ENCODE measurements around the gene MACROD2. TPM values are rescaled to one million over a fixed set of nuclear protein-coding genes. Genes with fewer than 3 reads are reported as not detected.

MACROD2 gene
- total RNA-seq, 4 donors from 2014 or later: 1.8 to 4.8 (median 2.9) TPM

- Histone ChIP-seq H3K9me3 (no peaks in the 10 kb centered on the region), H3K4me1 (no peaks in the 10 kb centered on the region), H3K27ac (no peak overlapping the region), H3K4me3 (no peak overlapping the region), H3K36me3 (no peaks in the 10 kb centered on the region), H3K27me3 (no peaks in the 10 kb centered on the region)
- no peak for DNase-seq
- WGBS, 2 donors: 88 to 91% methylated on average over 3 of the region's 3 CpGs
- intact Hi-C loops (cut with DNase I): no loop called here
- TF ChIP-seq POLR2A (IDR thresholded peaks at IDR 0.05) (no peak), CTCF (IDR thresholded peaks at IDR 0.05) (no peak)
These were observed 728.3 kb downstream of the MACROD2 start for GRCh38 chr20:14723614-14724013.

DNA sequence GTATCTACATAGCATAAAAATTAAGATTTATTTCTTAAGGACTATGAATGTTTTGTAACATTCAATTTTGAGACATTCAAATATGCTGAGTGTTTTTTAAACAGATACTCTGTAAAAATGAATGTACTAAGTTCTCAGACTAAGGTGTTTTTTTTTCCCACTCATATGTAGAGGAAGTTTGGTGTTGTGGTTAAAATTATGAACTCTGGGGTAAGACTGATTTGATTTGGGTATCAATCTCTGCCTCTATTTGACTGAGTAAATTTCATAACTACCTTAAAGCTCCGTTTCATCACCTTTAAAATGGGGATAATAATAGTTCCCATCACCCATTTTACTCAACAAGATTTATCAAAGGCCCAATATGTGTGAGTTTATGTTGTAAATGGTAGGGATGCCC, 728.7 kb downstream of the MACROD2 start:
- no peak overlapping the region for H3K4me3 ChIP-seq
- no peaks in the 10 kb centered on the region for H3K4me1 ChIP-seq
- WGBS, 2 donors: 71 to 82% methylated on average over 1 of the region's 1 CpG
- no peak for DNase-seq
- H3K36me3 ChIP-seq: no peaks in the 10 kb centered on the region
- no peaks in the 10 kb centered on the region for H3K27me3 ChIP-seq
- H3K9me3 ChIP-seq: no peaks in the 10 kb centered on the region
- no peak overlapping the region for H3K27ac ChIP-seq
- TF ChIP-seq POLR2A (IDR thresholded peaks at IDR 0.05): no peak
- TF ChIP-seq CTCF (IDR thresholded peaks at IDR 0.05): no peak
- intact Hi-C loops (cut with DNase I): no loop called here

DNA sequence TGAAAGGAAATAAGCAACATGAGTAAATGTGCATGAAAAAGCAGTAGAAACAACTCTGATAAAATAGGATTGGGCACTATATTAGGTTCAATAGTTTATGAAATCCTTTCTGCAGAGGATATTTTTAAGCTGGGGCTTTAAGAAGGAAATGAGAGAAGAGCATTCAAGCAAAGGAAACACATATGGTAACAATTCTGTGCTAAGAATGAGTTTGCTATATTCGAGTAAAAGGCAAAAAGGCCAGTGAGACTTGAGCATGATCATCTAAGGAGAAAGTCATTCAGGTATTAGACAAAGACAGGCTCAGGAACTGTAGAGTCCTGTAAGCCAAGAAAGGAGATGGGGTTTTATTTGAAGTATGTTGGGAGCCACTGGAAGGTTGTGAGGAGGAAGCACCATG, 729.2 kb downstream of the MACROD2 start:
- Histone ChIP-seq H3K27ac (no peak overlapping the region), H3K9me3 (no peaks in the 10 kb centered on the region), H3K4me1 (no peaks in the 10 kb centered on the region), H3K4me3 (no peak overlapping the region), H3K36me3 (no peaks in the 10 kb centered on the region), H3K27me3 (no peaks in the 10 kb centered on the region)
- DNase-seq: no peak
- intact Hi-C loops (cut with DNase I): no loop called here
- TF ChIP-seq CTCF (IDR thresholded peaks at IDR 0.05): no peak
- 55 to 60% methylated on average over 1 of the region's 1 CpG for WGBS, 2 donors

DNA sequence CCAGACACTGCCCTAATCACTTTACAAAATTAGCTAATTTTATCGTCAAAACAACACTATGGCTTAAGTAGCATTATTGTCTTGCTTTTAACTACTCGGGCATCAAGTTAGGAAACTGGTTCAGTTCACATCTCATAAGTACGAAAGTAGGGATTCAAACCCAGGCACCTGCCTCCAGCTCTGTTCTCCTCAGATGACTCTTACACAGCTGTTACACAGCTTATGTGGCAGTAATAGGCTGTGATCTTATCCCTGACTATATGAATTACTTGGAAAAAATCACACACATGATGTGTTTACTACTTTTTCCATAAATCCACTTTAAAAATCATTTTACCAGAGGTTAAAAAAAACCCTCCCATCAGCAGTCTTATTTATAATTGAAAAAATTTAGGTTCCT, 731.3 kb downstream of the MACROD2 start:
- WGBS, 2 donors: 89 to 91% methylated on average over 3 of the region's 3 CpGs
- intact Hi-C loops (cut with DNase I): no loop called here

DNA sequence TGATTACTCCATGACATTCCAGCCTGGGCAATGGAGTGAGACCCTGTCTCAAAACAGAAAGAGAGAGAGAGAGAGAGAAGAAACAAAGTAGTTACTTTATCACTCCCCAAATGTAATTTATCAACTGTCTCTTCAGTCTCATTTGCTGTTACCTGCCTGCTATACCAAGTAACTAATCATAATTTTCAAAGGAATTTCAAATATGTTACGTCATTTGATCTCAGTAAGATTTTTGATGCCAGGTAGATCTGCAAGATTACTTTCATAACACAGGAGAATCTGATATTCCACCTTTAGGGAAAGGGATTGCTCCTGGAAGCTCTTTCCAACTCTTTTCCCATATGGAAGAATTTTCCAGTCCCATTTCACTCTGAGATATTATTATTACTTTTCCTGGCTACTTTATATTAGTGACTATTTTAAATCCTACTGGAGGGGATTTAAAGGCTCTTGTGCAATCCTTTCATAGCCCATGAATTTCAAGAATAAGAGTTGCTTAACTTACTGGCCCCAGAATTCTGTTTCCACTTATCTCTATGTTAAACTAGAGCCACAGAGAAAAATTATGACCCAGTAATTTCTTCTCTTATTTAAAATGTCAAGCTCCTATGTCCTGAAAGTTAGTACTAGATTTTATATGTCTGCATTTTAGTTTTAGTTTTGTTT, 732.3 kb downstream of the MACROD2 start:
- Histone ChIP-seq H3K4me3 (no peak overlapping the region), H3K27me3 (no peaks in the 10 kb centered on the region), H3K36me3 (no peaks in the 10 kb centered on the region), H3K27ac (no peak overlapping the region), H3K4me1 (no peaks in the 10 kb centered on the region), H3K9me3 (no peaks in the 10 kb centered on the region)
- no peak for TF ChIP-seq CTCF (IDR thresholded peaks at IDR 0.05)
- TF ChIP-seq POLR2A (IDR thresholded peaks at IDR 0.05): no peak
- DNase-seq: no peak
- intact Hi-C loops (cut with DNase I): no loop called here
- 82 to 90% methylated on average over 1 of the region's 1 CpG for WGBS, 2 donors

More for the DNA sequence above, 731.3 kb downstream of the MACROD2 start:
- no peak for TF ChIP-seq CTCF (IDR thresholded peaks at IDR 0.05)
- no peak for TF ChIP-seq POLR2A (IDR thresholded peaks at IDR 0.05)
- Histone ChIP-seq H3K27me3 (no peaks in the 10 kb centered on the region), H3K27ac (no peak overlapping the region), H3K4me3 (no peak overlapping the region), H3K4me1 (no peaks in the 10 kb centered on the region), H3K9me3 (no peaks in the 10 kb centered on the region), H3K36me3 (no peaks in the 10 kb centered on the region)
- no peak for DNase-seq
